A549 (cell line): ENCODE results near the gene GID4.

Experiments
- EHMT2 ChIP-seq: fragments of 200-600 bp; sonication (generic); IDR thresholded peaks from 2 replicates; pipeline ENCODE4 v1.6.1; 2016; ENCODE audit warnings: antibody characterized with exemption, low read depth, mild to moderate bottlenecking, moderate library complexity
- ZC3H11A ChIP-seq: fragments of 450-650 bp; IDR thresholded peaks from 2 replicates; pipeline ENCODE4 v1.6.1; 2014; ENCODE audit warnings: antibody characterized with exemption, mild to moderate bottlenecking

DNA sequence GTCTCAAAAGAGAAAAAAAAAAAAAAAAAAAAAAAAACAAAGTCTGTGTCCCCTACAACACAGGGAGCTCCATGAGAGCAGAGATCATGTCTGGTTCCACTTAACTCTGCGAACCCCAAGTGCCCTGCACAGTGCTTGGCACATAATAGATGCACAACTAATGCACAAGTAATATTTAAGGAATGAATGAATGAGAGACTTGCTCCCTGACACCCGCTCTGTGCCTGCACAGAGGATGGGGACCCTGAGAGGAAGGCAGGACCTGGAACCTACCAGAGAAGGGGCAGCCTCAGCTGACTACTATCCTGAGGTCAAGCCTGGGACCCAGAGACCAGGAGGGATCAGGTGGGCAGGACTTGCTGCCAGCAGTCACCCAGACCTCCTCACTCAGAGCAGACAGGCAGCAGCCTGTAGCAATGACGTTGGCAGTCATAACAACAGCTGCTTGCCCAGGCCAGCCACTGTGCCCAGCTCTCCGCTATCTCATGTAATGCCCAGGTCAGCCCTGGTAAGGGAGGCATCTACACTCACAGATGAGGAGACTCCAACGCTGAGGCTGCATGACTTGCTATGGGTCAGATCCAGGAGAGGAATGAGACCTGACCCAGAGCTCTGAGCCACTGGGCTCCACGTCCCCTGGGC, 72.2 kb downstream of the GID4 start:
- TF ChIP-seq ZC3H11A (no peak), EHMT2 (no peak)
